Fibroblast of upper back skin (primary cell): ENCODE data around the gene MTOR.
A peak's percentile ranks its signal among the peaks of the same experiment; 100 is the strongest.

Experiments
- DNase-seq: peaks from one replicate; pipeline ENCODE4 v3.0.0-alpha.2; 2013

The MTOR gene

GRCh38 chr1:11279630-11280029 is 17.3 kb upstream of the MTOR start:
- DNase-seq = no peak

DNA sequence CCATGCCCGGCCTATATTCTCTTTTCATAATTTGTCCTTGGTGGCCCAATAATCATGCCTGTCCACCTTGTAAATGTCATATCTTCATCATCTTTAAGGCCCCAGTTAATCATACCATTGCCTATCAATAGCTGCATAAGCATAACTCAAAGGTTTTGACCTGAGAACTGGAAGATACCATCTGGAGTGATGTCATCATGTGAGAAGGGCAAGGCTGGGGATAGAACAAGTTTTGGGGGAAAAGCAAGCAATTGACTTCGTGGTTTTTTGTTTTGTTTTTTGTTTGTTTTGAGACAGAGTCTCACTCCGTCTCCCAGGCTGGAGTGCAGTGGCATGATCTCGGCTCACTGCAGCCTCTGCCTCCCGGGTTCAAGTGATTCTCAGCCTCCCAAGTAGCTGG is 16.8 kb upstream of the MTOR start:
- no peak for DNase-seq

DNA sequence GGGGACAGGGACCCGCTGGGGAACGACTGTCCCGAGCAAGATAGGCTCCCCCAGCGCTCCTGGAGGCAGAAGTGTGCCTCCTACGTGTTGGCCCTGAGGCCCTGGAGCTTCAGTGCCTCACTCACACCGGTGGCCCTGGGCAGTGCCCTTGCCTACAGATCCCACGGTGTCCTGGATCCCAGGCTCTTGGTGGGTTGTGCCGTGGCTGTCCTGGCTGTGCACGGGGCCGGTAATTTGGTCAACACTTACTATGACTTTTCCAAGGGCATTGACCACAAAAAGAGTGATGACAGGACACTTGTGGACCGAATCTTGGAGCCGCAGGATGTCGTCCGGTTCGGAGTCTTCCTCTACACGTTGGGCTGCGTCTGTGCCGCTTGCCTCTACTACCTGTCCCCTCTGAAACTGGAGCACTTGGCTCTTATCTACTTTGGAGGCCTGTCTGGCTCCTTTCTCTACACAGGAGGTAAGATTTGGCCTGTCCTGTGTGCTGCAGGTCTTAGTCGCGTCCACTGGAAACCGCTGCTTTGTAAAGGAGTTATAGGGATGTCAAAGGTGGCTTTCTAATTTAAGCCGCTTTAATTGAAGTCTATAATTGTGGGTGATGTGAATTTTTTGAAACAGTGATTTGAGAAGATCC is 11.4 kb upstream of the MTOR start:
- DNase-seq = no peak

GRCh38 chr1:11272832-11273594 is 10.7 kb upstream of the MTOR start, which contains the start of gene UBIAD1:
Gene UBIAD1 (plus strand): TSS chr1:11273198. CDS start chr1:11273532, 334 bp downstream.
- DNase-seq = peak; percentile 84

DNA sequence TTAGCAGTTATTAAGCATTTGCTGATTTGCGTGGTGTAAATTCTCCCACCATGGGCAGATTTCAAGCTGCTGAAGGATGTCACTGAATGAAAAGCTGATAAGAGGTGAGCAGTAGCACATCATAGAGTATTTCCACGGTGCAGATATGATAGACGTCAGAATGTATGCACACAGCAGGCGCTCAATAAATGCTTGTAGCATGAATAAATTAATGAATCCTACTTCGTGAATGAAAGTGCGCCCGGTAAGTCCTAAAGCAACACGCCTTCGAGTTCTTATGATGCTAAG is 10.1 kb upstream of the MTOR start:
- no peak for DNase-seq

DNA sequence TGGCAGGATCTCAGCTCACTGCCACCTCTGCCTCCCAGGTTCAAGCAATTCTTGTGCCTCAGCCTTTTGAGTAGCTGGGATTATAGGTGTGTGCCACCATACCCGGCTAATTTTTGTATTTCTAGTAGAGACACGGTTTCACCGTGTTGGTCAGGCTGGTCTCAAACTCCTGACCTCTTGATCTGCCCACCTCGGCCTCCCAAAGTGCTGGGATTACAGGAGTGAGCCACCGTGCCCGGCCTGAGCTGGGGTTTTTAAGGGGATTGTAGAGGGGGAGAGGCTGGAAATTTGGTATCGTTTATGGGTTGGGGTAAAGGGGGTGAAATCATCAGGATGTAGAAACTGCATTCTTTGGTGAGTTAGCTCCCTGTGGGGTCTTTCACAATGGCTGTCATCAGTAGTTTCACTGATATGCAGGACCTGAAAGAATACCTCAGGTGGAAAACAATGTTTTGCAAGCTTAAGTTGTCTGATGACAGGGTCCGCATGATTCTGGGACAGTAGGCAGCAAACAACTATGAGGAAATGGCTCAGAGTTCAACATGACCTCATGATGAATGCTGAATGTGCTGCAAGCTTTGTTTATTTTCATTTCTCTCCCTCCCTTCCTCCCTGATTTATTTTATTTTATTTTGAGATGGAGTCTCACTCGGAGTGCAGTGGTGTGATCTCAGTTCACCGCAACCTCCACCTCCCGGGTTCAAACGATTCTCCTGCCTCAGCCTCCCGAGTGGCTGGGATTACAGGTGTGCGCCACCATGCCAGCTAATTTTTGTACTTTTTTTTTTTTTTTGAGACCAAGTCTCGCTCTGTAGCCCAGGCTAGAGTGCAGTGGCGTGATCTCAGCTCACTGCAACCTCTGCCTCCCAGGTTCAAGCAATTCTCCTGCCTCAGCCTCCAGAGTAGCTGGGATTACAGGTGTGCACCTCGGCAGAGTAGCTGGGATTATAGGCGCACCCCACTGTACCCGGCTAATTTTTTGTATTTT is 5.3 kb upstream of the MTOR start:
- peak; percentile 8 for DNase-seq

GRCh38 chr1:11266268-11267074 is 4.1 kb upstream of the MTOR start:
- DNase-seq = no peak

- DNase-seq = no peak
These were observed 6.1 kb downstream of the MTOR start for GRCh38 chr1:11256299-11256698.

DNA sequence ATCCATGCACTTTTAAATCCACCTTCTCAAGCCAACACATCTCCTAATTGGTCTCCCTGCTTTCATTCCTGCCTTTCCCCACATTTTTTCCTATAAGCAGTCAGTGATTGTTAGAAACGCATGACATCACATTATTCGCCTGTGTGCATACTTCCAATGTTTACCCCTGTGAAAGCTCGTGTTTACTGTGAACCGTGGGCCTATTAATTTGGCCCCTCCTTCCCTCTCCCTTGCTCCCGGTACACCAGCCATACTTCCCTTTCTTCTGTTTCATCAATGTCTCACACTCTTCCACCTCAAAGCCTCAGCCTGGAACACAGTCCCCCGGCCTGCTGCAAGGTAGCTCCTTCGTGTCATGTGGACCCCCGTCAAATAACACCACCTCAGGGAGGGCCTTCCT is 9.1 kb downstream of the MTOR start:
- no peak for DNase-seq

DNA sequence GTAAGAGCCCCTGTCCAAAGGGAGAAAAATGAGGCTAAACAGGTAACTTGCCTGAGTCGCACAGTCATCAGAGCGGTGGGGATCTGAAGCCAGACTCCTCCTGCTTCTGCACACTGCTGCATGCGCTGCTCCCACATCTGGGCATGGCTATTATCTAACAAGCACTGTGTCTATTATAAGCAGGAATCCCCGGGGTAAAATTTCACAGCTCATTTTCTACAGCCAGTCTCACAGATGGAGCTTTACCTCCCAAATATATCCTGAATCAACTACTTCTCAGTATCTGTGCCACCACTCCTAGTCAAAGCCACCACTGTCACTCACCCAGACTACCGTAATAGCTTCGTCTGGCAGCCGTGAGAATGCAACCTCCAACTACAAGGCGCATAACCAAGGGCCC is 9.8 kb downstream of the MTOR start:
- DNase-seq = no peak

DNA sequence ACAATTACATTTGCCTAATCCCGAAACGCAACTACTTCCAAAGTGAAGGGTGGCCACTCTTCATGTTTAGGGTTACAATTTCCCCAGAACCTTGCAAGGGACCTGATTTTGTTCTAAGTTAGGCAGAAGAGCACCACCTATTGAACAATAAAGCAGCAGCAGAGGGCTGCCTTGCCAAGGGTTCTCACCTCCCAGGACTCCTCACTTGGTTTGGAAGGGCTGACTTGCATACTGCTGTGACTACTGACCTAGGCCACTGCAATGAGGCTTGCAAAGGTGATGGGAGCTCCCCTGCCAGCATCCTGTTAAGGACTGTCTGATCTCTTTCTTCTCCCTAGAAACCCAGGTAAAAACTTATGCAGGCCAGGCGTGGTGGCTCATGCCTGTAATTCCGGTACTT is 14.2 kb downstream of the MTOR start:
- DNase-seq = no peak

- no peak for DNase-seq
These were observed 16.2 kb downstream of the MTOR start for GRCh38 chr1:11245904-11246719.

DNA sequence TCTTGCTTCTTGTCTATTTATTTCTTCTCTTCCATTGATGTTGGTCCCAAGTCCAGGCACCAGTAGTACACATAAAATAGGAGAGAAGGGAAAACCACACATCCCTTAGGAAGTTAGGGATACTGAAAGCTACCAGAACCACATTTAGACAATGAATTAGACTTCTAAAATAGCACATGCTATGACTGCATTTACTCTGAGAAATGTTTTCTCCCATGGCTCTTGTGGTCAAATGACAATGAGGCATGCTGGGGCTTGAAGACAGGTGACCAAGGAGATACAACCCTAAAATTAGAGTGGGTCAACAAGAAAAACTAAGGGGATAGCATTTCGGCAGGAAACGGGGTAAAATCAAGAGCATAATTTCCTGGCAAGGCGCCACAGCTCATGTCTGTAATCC is 17.1 kb downstream of the MTOR start:
- no peak for DNase-seq

GRCh38 chr1:11238311-11238710 is 24.0 kb downstream of the MTOR start:
- DNase-seq = no peak

DNA sequence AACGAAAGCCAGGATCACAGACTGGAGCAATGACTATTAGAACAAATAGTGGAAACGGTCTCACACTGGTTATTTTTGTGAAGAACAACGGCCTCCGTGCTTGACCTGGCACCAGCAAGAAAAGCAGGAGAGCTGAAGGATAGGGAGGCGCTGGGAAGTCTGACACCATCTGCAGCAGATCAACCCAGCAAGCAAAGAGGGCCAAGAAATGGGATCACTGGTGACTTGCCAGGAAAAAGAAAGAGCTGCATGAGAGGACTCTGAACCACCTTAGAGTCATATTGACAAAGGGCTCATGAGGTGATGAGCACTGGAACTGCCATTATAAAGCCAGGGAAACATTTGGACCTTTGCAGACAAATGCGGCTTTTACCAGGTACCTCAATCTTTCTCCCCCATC is 25.0 kb downstream of the MTOR start:
- DNase-seq = no peak

- no peak for DNase-seq
These were observed 29.1 kb downstream of the MTOR start for GRCh38 chr1:11233208-11233607.

DNA sequence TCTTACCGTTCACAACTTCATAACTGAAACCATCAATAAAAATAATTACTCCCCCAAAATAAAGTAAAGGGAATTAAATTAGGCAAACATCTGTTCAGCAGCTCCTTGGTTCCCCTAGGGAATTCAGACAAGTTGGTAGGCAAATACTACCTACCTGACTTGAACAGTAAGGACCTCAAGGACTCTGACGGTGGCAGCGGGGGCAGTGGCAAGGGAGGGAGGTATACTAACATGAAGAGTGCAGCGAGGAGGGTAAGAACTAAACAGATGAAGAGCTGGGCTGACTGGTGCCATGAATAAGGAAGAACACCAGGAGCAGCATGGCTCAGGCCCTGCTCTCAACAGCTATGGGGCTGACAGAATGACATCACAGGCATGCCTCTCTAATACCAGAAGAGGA is 33.1 kb downstream of the MTOR start:
- no peak for DNase-seq

DNA sequence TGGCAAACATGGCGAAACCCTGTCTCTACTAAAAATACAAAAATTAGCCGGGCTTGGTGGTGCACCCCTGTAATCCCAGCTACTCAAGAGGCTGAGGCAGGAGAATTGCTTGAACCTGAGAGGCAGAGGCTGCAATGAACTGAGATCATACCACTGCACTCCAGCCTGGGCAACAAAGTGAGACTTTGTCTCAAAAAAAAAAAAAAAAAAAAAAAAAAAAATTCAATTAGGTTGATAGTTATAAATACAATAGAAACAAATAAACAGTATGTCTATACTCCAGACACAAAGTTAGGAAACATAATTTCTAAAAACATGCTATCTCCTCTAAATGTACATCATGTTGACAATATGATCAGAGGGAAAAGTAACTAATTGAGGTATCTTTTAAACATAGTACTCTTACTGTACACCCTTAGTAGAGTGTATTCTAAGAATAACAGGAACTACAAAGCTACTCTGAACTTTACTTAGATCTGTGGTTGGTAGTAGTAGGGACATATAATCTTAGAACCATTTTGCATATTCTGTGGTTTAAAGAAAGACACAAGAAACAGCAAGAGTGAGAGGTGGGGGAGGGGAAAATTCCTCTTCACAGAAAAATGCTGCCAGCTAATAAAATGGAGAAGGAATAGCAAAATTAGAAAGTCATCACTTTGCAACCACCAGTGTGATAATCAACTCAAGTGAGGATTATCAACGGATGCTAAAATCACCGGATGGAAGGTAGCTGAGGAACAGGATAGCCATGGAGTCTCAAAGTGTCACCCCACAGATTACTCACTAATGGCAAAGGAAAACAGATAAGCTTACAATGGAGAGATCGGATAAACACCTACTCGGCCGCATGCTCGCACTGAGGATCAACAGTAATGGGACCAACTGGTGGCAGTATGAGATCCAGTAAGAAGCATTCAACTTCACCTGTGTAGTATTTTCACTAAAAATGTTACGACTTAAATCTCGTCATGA is 35.0 kb downstream of the MTOR start:
- peak; percentile 16 for DNase-seq

DNA sequence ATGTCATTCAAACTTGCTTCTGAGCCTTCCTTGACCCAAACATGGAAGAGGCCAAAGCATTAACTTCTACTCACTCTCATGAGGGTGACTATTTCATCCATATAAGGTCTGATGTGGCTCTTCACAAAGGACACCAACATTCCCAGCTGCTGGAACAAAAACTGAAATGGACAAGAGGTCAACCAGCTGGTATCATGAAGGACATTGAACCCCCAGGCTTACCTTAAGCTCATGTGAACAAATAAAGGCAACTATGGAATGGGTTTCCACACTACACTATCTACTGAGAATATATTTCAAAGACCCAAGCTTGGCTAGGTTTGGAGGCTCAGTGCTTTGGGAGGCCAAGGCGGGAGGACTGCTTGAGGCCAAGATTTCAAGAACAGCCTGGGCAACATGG is 46.3 kb downstream of the MTOR start:
- DNase-seq = no peak

DNA sequence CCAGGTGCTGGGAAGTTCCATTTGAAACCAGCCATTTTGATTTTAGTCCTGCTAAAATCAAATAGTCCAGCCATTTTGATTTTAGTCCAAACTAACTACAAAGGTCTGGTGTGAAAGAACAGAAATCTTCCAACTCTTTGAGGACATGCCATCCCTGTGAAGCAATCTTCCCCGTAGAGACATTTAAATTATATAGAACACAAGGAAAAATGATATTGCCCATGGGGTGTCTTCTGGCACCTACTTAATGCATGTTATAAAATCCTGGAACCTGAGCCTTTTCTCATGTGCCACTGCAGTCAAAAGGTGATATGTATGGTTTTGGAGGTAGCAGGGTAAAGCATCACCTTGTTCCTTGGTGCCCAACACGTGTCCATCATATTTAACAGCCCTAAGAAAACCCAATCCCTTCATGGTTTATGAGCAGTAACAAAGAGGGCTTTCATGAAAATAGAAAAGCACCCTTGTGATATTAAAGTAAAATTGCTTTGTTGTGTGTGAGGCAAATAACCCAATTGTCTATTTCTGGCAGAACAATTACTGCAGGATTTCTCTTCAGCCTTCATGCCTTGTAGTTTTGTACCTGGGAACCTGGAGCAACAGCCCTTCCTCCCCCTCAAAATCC is 46.9 kb downstream of the MTOR start:
- DNase-seq = no peak
